Hindlimb muscle (tissue), 1 donor: ENCODE results near the gene SLC26A2. TPM values are rescaled to one million over a fixed set of nuclear protein-coding genes. Genes with fewer than 3 reads are reported as not detected.
"Not testable (repeated sequence)": the region's sequence is repeated elsewhere in the genome, so short reads cannot be mapped to it uniquely, and the experiment has no call there.

Source experiments
- DNase-seq: peaks from one replicate; pipeline ENCODE4 v3.0.0-alpha.2; 2013
- polyA plus RNA-seq: library from polyadenylated mRNA; unstranded; fragments of 120-200 nt; gene quantifications from one replicate; pipeline ENCODE4 v1.2.1, GENCODE V29; 2013; ENCODE audit not compliant: insufficient read length

Gene SLC26A2
- polyA plus RNA-seq, 1 donor: 8.6 TPM

DNA sequence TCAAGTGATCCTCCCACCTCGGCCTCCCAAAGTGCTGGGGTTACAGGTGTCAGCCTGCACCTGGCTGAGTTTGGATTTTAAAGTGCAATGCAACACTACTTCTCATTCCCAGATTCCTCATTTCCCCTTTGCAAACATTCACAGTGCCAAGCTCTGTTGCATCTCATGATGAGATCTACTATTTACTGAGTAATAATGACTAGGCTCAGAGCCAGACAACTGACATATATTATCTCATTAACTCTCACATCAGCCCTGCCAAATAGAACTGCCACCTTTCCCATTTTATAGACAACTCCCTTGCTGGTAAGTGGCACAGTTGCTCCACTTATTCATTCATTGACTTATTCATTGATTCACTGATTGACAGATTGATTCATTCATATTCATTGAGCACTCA lies 22.9 kb upstream of the SLC26A2 start:
- no peak for DNase-seq

DNA sequence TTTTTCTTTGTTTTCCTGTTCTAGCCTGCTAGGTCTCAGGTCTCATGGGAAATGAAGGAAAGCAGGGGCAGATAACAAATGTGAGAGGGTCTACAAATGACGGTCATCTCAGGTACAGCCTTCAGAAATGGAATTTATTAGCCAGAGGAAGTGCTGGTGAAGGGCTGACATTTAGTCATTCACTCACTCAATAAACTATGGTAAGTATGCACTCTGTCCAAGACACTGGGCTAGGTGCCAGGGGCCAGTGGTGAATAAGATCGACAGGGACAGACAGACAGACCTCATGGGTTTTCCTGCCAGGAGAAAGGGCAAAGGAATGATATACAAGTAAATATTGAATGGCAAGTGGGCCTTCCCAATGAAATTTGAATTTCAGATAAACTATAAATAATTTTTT lies 22.3 kb upstream of the SLC26A2 start:
- DNase-seq: no peak

DNA sequence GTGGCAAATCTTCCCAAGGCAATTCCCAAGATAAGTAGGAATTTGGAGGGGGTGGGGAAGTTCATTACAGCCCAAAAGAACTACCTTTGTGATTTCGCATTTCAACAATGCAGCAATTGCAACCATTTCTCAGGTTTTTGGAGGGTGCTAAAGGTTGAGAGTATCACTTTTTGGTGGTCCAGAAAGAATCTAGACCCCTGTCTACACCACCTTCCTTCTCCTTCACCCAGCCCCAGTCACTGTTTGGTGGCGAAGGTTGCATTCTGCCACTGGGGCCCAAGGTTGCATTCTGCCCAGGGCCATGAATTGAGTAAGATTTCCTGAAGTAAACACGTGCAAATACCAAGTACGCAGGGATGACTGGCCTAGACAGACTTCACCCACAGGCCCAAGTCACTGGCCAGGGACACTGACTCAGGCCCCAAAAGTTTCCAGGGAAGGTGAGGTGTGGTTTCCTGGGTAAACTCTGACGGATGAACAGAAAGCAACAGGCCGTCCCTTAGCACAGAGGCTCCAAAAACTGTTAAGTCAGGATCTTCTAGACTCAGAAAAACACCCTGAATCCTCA lies 21.7 kb upstream of the SLC26A2 start:
- DNase-seq: no peak

GRCh38 chr5:149939546-149939945 lies 21.0 kb upstream of the SLC26A2 start:
- no peak for DNase-seq

DNA sequence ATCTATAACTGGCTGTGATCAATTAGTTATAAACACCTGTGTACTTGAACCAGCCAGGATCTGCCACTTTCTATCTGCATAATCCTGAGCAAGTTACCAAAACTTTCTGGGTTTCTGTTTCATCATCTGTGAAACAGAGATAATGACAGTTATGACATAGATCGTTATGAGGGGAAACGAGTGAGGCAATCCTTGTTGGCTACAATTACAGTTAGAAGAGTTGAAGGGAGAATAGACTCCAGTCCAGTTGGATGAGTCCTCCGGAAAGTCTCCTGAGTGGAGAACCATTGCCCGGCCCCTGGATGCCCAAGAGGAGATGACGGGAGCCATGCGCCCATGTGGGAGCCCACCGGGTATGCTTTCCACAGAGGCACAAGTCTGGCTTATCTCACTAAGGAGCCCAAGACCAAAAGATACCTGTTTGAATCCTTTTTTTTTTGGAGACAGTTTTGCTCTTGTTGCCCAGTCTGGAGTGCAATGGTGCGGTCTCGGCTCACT lies 20.4 kb upstream of the SLC26A2 start:
- DNase-seq: no peak

- no peak for DNase-seq
These were observed 19.5 kb upstream of the SLC26A2 start for GRCh38 chr5:149940941-149941644.

DNA sequence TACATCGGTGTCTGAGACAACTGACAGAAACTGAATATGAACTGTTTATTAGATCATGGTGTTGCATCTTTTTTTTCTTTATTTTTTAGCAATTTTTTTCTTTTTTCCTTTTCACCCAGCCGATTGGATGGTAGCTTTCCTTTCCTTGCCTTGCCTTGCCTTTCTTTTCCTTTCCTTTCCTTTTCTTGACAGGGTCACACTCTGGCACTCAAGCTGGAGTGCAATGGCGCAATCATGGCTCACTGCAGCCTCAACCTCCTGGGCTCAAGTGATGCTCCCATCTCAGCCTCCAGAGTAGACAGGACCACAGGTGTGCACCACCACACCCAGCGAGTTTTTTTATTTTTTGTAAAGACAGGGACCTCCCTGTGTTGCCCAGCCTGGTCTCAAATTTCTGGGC lies 18.8 kb upstream of the SLC26A2 start:
- no peak for DNase-seq

DNA sequence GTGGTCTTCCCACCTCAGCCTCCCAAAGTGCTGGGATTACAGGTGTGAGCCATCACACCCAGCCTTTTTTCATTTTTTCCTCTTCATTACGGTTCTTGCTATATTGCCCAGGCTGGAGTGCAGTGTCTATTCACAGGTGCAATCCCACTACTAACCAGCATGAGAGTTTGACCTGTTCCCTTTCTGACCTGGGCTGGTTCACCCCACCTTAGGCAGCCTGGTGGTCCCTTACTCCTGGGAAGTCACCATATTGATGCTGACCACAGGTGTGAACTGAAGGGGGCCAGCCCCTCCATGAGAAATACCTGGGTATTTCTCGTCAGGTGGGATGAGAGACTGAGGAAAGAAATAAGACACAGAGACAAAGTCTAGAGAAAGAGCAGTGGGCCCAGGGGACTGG lies 18.4 kb upstream of the SLC26A2 start:
- no peak for DNase-seq

DNA sequence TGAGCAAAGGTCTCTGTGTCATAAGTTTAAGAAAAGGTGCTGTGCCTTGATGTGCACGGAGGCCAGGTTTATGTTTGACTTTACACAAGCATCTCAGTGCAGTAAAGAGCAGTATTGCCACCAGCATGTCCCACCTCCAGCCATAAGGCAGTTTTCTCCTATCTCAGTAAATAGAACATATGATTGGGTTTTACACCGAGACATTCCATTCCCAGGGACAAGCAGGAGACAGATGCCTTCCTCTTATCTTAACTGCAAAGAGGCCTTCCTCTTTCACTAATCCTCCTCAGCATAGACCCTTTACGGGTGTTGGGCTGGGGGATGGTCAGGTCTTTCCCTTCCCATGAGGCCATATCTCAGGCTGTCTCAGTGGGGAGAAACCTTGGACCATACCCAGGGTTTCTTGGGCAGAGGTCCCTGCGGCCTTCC lies 17.8 kb upstream of the SLC26A2 start:
- not testable (repeated sequence) for DNase-seq

- not testable (repeated sequence) for DNase-seq
These were observed 17.2 kb upstream of the SLC26A2 start for GRCh38 chr5:149943177-149943949.

DNA sequence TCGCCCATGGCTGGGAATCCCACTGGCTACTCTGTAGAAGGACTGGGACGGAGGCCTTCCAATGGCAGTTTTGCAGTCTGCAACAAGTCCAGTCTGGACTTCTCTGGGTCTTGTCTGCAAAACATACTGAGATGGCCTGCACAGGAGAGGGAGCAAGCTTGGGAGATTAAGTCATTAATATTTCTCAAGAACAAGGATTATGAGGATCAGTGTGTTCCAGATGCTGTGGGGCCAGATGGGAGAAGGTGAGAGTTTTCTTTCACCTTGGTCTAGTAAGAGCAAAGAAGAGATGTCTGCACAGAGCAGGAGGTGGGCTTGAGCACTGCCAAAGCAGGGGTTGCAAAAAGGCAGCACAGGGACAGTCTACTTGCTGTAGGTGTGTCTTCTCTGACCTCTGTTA lies 15.9 kb upstream of the SLC26A2 start, which contains the start of gene PDE6A:
Gene PDE6A (minus strand): TSS at position 128 of the 400 bp plus-strand sequence. CDS start 120 bp downstream, at position 8.
- DNase-seq: no peak

DNA sequence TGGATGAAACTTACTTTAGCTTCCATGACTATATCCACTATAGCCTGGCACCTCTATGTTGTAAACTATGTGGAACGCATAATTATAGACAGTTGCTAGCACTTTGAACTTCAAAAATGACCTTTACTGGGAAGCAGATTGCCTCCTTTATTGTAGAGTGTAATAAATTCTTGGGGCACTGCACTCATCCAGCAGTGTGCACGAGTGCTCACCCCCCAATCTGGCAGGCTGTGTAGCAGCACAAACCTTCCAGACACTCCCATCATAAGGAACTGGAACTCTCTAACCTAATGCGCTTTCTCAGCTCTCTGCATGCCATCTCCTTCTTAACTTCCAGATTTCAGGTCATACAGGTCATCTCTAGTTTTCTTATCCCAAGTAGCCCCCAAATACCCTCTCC lies 14.4 kb upstream of the SLC26A2 start:
- no peak for DNase-seq

GRCh38 chr5:149948993-149949392 lies 11.6 kb upstream of the SLC26A2 start:
- DNase-seq: no peak

- no peak for DNase-seq
These were observed 9.3 kb upstream of the SLC26A2 start for GRCh38 chr5:149951138-149951749.

DNA sequence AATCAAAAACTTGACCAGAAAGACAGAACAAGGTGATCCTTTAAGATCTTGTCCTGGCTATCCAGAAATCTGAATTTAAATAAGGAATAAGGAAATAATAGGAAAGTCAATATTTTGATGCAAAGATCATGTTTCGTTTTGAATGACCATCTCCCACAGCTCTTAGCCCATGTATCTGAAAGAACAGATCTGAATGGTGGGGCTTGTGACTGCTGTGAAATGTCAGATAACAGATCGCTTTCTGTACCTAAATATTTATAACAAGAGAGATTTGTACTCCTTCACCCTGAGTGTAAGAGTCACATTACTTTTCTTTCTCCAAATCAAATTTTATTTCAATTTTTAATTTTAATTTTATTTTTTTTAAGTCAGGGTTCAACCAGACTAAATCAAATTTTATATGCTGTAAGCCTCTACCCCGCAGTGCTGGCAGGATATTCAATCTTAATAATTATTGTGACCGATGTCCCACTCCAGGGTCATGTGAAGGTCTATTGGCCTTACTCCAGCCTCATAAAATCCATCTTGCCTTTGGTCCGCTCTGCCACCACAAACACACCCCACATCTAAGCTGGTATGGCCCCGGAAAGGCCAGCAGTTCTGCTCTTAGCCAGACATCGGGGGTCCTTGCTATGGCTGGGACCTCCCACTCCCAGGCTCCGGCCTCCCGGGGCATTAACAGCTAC lies 7.0 kb upstream of the SLC26A2 start:
- DNase-seq: no peak

- DNase-seq: no peak
These were observed 5.8 kb upstream of the SLC26A2 start for GRCh38 chr5:149954798-149955197.

DNA sequence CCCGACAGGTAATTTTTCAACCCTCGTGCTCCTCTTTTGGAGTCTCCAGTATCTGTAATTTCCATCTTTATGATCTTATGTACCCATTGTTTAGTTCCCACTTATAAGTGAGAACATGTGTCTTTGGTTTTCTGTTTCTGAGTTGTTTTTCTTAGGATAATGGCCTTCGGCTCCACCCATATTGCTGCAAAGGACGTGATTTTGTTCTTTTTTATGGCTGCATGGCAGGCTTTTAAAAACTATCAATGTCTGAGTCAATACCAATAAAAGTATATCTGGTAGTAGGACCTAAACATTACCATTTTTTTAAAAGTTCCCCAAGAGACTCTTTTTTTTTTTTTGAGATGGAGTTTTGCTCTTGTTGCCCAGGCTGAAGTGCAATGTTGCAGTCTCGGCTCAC lies 3.9 kb upstream of the SLC26A2 start:
- no peak for DNase-seq

- DNase-seq: no peak
These were observed 2.7 kb upstream of the SLC26A2 start for GRCh38 chr5:149957855-149958254.

GRCh38 chr5:149959406-149960236 lies 937 bp upstream of the SLC26A2 start:
- peak; percentile 19 for DNase-seq

- DNase-seq: no peak
These were observed 678 bp downstream of the SLC26A2 start for GRCh38 chr5:149961186-149961685.

DNA sequence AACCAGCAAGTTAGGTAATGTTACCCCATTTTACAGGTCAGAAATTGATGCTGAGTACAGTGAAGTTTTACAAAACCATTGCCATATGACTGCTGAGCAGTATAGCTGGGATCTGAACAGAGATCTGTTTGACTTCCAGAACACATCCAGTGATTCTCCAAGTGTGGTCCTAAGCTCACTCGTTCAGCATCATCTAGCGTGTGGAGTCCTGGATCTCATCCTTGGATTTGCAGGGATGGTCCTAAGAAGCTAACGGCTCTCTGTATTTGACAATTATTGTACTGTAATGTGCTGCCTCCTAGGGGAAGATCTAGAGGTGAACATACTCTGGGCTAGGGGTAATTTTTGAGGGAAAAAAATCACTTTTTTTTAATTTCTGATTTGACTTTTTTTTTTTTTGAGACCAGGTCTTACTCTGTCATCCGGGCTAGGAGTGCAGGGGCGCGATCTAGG lies 1.4 kb downstream of the SLC26A2 start:
- peak; percentile 23 for DNase-seq
